HTR-8/SVneo (cell line): ENCODE results near the gene PEX13.
A peak's percentile ranks its signal among the peaks of the same experiment; 100 is the strongest.
"Not testable (repeated sequence)": the region's sequence is repeated elsewhere in the genome, so short reads cannot be mapped to it uniquely, and the experiment has no call there.

Experiments
- DNase-seq: peaks from one replicate; pipeline ENCODE4 v3.0.0; 2011; ENCODE audit warnings: low spot score, mixed read lengths; ENCODE audit not compliant: insufficient read length
- FAIRE-seq: peaks from 2 replicates; lab custom pipeline; 2011; peaks lifted over from hg19 to GRCh38; lab: Jason Lieb, UNC

PEX13 gene, protein sequence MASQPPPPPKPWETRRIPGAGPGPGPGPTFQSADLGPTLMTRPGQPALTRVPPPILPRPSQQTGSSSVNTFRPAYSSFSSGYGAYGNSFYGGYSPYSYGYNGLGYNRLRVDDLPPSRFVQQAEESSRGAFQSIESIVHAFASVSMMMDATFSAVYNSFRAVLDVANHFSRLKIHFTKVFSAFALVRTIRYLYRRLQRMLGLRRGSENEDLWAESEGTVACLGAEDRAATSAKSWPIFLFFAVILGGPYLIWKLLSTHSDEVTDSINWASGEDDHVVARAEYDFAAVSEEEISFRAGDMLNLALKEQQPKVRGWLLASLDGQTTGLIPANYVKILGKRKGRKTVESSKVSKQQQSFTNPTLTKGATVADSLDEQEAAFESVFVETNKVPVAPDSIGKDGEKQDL

GRCh38 chr2:61017556-61018317, at the start of gene PEX13, which contains the start of gene PUS10:
Gene PEX13, plus strand, starts transcription at chr2:61017720. Its CDS starts 40 bp downstream, at chr2:61017760.
Gene PUS10, minus strand, starts transcription at chr2:61018255. Its CDS starts 6,365 bp downstream, at chr2:61011890.
- DNase-seq: peak; percentile 91
- peak; percentile 44 for FAIRE-seq

GRCh38 chr2:60972889-60973656, 44.4 kb upstream of the PEX13 start:
- DNase-seq (no peak), FAIRE-seq (no peak)

GRCh38 chr2:60973705-60974104, 43.8 kb upstream of the PEX13 start:
- no peak for DNase-seq
- no peak for FAIRE-seq

DNA sequence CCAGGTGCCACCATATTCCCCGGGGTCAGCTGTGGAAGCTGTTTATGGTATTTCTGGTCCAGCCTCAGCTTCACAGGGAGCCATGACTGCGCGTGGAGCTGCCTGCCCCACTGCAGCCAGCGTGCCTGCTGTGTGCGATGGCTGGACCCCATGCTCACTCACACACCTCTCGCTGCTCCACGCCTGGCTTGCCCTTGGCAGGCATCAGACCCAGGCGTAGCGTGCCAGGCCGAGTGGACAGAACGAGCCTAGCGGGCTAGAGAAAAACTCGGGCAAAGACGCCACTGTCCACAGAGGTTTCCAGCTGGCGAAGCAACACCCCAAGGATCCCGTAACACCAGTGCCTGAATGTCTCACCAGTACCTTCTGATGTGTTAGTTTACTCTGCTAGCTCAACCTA, 42.9 kb upstream of the PEX13 start:
- DNase-seq: no peak
- FAIRE-seq: no peak

DNA sequence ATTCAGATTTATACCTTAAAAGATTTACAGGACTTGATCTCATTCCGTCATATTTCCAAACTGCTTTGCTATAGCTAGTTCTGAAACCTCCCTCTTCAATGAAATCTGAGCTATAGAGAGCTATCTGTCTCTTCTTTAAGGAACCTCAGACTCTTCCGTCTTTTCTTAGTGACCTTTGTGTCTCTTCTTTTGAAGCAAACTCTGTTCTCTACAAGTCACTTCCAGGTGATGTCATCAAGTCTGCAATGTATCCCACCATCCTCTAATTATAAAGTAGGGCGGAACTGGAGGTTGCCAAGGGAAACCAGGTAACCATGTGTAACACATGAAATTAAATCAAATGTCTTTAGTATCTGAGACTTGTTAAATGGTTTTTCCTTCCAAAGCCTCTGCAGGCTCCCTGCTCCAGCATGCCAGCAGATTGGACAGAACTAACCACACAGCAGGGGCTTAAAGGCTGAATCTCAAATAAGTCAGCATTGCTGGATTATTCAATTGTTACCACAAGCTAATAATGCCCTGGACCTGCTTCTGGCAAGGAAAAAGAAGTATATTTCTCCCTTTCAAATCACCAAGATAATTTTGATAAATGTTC, 41.2 kb upstream of the PEX13 start:
- FAIRE-seq (no peak), DNase-seq (no peak)

GRCh38 chr2:60976875-60977561, 40.5 kb upstream of the PEX13 start:
- FAIRE-seq (no peak), DNase-seq (no peak)

- DNase-seq (no peak), FAIRE-seq (no peak)
Measured at GRCh38 chr2:60977562-60977895, 40.0 kb upstream of the PEX13 start.

DNA sequence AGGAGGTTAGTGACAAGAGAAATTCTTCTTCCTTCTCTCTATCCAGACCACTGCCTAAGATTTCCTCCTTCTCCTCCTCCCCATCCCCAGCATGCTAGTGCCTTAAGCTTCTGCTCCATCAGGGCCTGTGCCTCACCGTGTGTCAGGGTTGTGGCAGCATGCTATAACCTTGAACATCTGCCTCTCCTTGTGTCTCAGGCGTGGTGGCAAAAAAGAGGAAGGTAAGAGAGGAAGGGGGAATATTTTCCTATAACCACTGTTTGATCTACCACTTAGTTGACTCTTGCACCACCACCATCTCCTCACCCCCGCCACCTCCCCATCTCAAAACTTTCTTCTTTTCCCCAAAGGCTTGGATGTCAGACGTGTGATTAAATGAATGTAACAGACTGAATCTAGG, 38.3 kb upstream of the PEX13 start:
- FAIRE-seq (peak; percentile 54), DNase-seq (no peak)

DNA sequence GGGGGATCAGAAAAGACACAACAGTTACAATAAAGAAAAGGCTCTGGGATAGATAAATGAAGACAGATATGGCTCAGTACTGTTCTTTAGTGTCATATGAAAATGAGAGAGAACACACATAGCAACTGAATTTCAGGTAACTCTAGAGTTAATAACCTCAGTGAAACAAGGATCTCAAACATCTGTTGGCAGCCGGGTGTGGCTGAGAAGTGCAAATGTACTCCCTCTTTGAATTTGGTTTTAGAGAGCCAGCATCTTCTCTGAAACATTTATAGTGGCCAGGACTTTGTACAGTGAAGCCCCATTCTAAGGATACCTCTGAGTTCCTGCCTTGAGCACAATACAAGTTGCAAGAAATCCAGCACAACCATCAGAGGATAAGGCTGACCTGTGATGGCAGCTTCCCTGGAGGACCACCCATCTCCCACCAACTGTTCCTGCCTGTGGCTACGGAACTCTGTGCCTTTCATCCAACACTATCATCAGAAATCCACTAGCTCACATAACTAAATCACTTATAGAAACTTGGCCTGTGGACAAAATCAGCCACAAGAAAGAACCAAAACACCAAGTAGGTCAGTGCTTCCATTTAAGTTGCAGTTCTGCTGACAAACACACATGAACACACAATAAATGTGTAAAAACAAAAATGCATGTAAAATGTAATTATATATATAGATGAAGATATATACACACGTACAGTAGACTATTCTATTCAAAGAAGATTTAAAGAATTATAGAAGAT, 37.3 kb upstream of the PEX13 start:
- DNase-seq: no peak
- no peak for FAIRE-seq

GRCh38 chr2:60982066-60982465, 35.5 kb upstream of the PEX13 start:
- DNase-seq, FAIRE-seq: not testable (repeated sequence)

GRCh38 chr2:60984720-60985119, 32.8 kb upstream of the PEX13 start:
- DNase-seq (no peak), FAIRE-seq (no peak)

DNA sequence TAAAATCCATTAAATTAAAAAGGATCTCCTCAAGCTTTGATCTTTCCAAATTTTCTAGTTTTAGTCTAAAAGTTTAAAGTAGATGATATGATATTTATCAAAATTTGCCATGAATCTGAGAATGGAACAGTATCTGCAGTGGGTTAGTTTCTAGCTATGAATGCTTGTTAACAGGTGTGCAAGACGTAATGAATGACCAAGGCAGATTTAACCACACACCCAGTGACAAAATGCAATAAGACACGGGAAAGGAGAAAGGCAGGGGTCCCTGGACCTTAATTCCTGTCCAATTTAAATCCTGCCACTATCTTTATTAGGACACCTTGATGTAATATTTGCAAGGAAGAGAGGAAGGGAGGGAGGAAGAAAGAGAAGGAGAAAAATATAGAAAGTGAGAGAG, 30.5 kb upstream of the PEX13 start:
- DNase-seq: no peak
- no peak for FAIRE-seq

- not testable (repeated sequence) for FAIRE-seq, DNase-seq
Measured at GRCh38 chr2:60987656-60988055, 29.9 kb upstream of the PEX13 start.

DNA sequence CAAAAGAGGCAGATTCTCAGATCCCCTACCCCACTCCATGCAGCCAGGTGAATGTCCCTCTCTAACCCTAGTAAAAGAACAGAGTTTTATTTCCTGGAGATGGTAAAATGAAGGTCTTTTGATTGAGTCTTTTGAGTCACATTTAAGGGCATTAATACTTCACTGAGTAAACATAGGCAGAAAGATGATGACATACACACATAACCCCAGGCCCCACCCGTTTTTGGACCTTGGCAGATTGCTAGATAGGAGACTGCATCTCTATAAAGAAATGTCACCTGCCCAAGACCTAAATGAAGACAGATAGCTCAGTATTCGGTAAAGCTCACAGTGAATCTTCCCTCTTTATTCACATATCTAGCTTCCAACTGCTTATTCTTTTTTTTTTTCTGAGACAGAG, 28.3 kb upstream of the PEX13 start:
- no peak for DNase-seq
- no peak for FAIRE-seq

DNA sequence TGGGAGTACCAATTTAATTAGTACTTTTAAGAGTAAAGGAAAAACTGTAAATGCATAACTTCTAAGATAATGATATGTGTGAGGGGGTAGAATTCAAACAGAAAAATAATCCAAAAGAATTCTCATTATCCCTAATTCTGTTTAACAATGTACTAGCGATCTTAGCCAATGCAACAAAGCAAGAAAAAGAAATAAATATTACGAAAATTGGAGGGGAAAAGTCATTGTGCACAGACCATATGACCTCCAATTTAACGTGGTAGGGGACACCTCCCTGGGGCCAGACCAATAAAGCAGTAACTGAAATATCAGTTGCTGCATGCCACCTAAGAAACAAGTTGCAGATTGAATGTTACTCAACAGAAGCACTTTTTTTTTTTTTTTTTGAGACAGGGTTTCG, 25.9 kb upstream of the PEX13 start:
- no peak for FAIRE-seq
- no peak for DNase-seq

- DNase-seq: no peak
- no peak for FAIRE-seq
Measured at GRCh38 chr2:60992985-60993392, 24.5 kb upstream of the PEX13 start.

DNA sequence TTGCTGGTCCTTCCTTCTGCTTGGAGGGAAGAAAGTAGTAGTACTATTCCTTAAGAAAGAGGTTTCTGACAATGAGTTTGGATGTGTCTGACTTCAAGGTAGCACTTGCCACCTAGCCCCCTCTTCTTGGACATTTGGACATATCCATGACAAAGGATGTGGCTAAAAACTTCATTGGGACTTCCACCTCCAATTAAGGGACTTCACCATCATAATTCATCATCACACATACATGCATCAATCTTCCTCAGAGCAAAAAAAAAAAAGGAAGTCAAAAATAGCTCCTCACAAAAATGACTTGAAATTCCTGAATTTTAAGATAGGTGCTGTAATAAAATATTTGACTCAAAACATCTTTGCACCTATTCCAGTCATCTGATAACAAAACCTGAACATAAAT, 23.4 kb upstream of the PEX13 start:
- FAIRE-seq: no peak
- DNase-seq: no peak

DNA sequence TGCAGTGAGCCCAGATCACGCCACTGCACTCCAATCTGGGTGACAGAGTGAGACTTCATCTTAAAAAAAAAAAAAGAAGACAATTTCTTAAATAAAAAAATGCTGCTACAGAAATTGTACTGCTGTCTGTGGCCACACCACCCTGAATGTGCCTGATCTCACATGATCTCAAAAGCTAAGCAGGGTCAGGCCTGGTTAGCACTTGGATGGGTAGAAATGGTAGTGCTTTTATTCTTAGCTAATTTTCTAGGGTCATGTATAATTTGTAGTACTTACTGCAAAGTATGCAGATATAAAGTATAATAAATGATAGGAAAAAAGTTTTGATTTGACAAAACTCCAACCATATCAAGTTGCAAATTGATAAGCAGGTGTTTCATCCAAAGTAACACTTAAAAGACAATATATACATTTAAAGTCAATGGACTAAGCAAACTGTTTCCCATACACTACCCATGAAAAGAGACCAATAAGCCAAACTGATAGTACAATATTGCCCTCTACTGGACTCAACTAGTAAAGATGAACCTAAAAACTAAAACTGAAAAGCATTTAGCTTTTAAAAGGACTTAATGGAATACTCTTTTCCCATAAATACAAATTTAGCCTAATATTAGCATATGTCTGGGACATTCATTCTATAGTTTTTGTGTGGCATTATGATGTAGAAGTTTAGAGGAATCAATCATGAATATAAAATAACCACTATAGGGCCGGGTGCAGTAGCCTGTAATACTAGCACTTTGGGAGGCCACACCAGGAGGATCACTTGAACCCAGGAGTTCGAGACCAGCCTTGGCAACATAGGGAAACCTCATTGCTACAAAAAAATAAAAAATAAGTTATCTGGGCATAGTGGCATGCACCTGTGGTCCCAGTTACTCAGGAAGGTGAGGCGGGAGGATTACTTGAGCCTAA, 18.6 kb upstream of the PEX13 start:
- FAIRE-seq: no peak
- peak; percentile 64 for DNase-seq
